ENCODE results near the gene PAPOLG. TPM values are rescaled to one million over a fixed set of nuclear protein-coding genes. Genes with fewer than 3 reads are reported as not detected.

PAPOLG gene
- total and polyA plus RNA-seq, 2 of the 13 experiments (the other 11 are each of a cell fraction or from before 2014, with no cell fraction given) = 10.1 to 10.4 TPM

DNA sequence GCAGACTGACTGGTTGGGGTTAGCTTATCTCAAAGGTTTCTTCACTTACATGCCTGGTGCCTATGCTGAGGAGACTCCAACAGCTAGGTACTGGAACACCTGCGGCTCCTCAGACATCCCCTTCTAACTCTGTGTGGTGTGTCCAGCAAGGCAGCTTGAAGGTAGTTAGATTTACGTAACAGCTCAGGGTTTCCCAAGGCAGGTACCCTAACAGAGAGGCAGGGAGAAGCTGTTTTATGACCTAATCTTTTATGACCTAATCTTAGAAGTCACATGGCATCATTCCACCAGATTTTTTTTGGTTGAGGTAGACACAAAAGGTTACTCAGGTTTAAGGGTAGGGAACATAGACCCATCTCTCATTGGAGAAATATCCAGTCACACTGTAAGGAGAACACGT is 17.4 kb upstream of the PAPOLG start:
- H3K9me3 ChIP-seq (ENCODE audit: low read length) = no peaks in the 10 kb centered on the region
- H3K79me2 ChIP-seq (ENCODE audit: insufficient read depth, low read length) = no peaks in the 10 kb centered on the region
- H3K36me3 ChIP-seq (replicated peaks in 1 of 2; ENCODE audit: control insufficient read depth in 1 of 2, insufficient read depth in 2 of 2, low read length in 2 of 2) = no peaks in the 10 kb centered on the region
- H4K20me1 ChIP-seq (ENCODE audit: insufficient read depth, low read length) = no peaks in the 10 kb centered on the region
- 64% methylated on average over 3 of the region's 3 CpGs for WGBS (ENCODE audit: low lambda C conversion rate)
- intact Hi-C loops (cut with micrococcal nuclease; ENCODE audit: unreplicated experiment) = no loop called here
- ChIA-PET CTCF (ENCODE audit: low intra/inter-chr PET ratio, low total read pairs) (no interaction called here), POLR2A (interaction anchor here (1.5 kb wide), 1 partner anchor 17 kb away, joined by 5 read pairs; no protein-coding TSS in a partner anchor)
- DNase-seq (ENCODE audit: low spot score) (no peak), ATAC-seq (no peak), FAIRE-seq (no peak)
- in situ Hi-C loops (cut with HindIII; ENCODE audit: extremely low pct_ligation_motif_present, low pct_unique_long_range_greater_than_20kb) = no loop called here
- no peak overlapping the region for H3K27ac ChIP-seq (ENCODE audit: extremely low read length, insufficient read depth, low read length)
- peaks cover 11% of the 10 kb centered on the region; the same call in 1 of the 2 replicates for H3K4me1 ChIP-seq (ENCODE audit: insufficient read depth, low read length)
- H3K4me3 ChIP-seq (replicated peaks in 1 of 3; ENCODE audit: insufficient read depth in 1 of 3, low read depth in 2 of 3, low read length in 3 of 3) = no peak overlapping the region
- H2AFZ ChIP-seq (ENCODE audit: low read length) = no peak overlapping the region
- H3K27me3 ChIP-seq (ENCODE audit: control insufficient read depth in 1 of 2, insufficient read depth in 2 of 2, low read length in 2 of 2) = peaks cover 2 to 40% of the 10 kb centered on the region in 2 experiments; a peak in 3 of 5 replicates
- no TSS peak for BruUV-seq (replicated peaks)
- H3K9ac ChIP-seq (ENCODE audit: insufficient read depth, low read depth, low read length) = no peak overlapping the region
- no peak overlapping the region for H3K4me2 ChIP-seq (ENCODE audit: low read depth, low read length)
- TF ChIP-seq NPAS2 (CRISPR knock-in tag; IDR thresholded peaks at IDR 0.05; ENCODE audit: borderline replicate concordance) = no peak
- TF ChIP-seq ATF7 (IDR thresholded peaks at IDR 0.05) = peak; percentile 38
- TF ChIP-seq ATF7 (CRISPR knock-in tag; IDR thresholded peaks at IDR 0.05) = no peak

DNA sequence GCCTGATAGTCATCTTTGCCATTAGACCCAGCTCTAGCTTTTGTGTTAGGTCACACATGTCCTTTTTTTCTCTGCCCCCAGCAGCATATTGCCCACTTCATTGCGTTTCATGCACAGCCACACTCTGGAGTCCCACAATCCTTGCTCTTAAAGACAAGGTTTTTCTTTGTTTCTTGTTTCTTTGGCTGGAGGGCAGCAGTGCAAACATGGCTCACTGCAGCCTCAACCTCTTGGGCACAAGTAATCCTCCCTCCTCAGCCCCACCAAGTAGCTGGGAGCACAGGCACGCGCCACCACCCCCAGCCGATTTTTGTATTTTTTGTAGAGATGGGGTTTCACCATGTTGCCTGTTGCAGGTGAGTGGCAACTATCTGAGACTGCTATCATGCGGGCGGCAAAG is 16.9 kb upstream of the PAPOLG start:
- CTCF ChIA-PET (ENCODE audit: low intra/inter-chr PET ratio, low total read pairs) = no interaction called here
- Histone ChIP-seq H3K79me2 (ENCODE audit: insufficient read depth, low read length) (no peaks in the 10 kb centered on the region), H3K9ac (ENCODE audit: insufficient read depth, low read depth, low read length) (no peak overlapping the region), H3K4me2 (ENCODE audit: low read depth, low read length) (no peak overlapping the region), H3K9me3 (ENCODE audit: low read length) (no peaks in the 10 kb centered on the region), H3K36me3 (replicated peaks in 1 of 2; ENCODE audit: control insufficient read depth in 1 of 2, insufficient read depth in 2 of 2, low read length in 2 of 2) (no peaks in the 10 kb centered on the region), H3K4me3 (replicated peaks in 1 of 3; ENCODE audit: insufficient read depth in 1 of 3, low read depth in 2 of 3, low read length in 3 of 3) (no peak overlapping the region), H2AFZ (ENCODE audit: low read length) (no peak overlapping the region), H4K20me1 (ENCODE audit: insufficient read depth, low read length) (no peaks in the 10 kb centered on the region), H3K4me1 (ENCODE audit: insufficient read depth, low read length) (peaks cover 11% of the 10 kb centered on the region; the same call in 1 of the 2 replicates), H3K27ac (ENCODE audit: extremely low read length, insufficient read depth, low read length) (no peak overlapping the region), H3K27me3 (ENCODE audit: control insufficient read depth in 1 of 2, insufficient read depth in 2 of 2, low read length in 2 of 2) (peaks cover 2 to 45% of the 10 kb centered on the region in 2 experiments; a peak in 3 of 5 replicates)
- intact Hi-C loops (cut with micrococcal nuclease; ENCODE audit: unreplicated experiment) (no loop called here), in situ Hi-C loops (cut with HindIII; ENCODE audit: extremely low pct_ligation_motif_present, low pct_unique_long_range_greater_than_20kb) (no loop called here)
- ATAC-seq = no peak
- POLR2A ChIA-PET = interaction anchor here (1.5 kb wide), 1 partner anchor 17 kb away, joined by 5 read pairs; no protein-coding TSS in a partner anchor
- FAIRE-seq = no peak
- no peak for DNase-seq (ENCODE audit: low spot score)
- no TSS peak for BruUV-seq (replicated peaks)
- 44% methylated on average over 6 of the region's 6 CpGs for WGBS (ENCODE audit: low lambda C conversion rate)
- TF ChIP-seq, protein P1, sequence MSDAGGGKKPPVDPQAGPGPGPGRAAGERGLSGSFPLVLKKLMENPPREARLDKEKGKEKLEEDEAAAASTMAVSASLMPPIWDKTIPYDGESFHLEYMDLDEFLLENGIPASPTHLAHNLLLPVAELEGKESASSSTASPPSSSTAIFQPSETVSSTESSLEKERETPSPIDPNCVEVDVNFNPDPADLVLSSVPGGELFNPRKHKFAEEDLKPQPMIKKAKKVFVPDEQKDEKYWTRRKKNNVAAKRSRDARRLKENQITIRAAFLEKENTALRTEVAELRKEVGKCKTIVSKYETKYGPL (CRISPR knock-in tag; IDR thresholded peaks at IDR 0.05) = no peak
- no peak for TF ChIP-seq ATF7 (IDR thresholded peaks at IDR 0.05)
- no peak for TF ChIP-seq ATF7 (CRISPR knock-in tag; IDR thresholded peaks at IDR 0.05)
- TF ChIP-seq ZNF790 (CRISPR knock-in tag; IDR thresholded peaks at IDR 0.05; ENCODE audit: borderline replicate concordance) = no peak
- TF ChIP-seq ZKSCAN5 (CRISPR knock-in tag; IDR thresholded peaks at IDR 0.05) = no peak
- no peak for TF ChIP-seq BRD4 (CRISPR knock-in tag; IDR thresholded peaks at IDR 0.05)
- TF ChIP-seq GTF2F1 (IDR thresholded peaks at IDR 0.05; ENCODE audit: low read length) = no peak
- TF ChIP-seq JDP2 (CRISPR knock-in tag; IDR thresholded peaks at IDR 0.05; ENCODE audit: borderline replicate concordance) = no peak
- TF ChIP-seq, protein P2, sequence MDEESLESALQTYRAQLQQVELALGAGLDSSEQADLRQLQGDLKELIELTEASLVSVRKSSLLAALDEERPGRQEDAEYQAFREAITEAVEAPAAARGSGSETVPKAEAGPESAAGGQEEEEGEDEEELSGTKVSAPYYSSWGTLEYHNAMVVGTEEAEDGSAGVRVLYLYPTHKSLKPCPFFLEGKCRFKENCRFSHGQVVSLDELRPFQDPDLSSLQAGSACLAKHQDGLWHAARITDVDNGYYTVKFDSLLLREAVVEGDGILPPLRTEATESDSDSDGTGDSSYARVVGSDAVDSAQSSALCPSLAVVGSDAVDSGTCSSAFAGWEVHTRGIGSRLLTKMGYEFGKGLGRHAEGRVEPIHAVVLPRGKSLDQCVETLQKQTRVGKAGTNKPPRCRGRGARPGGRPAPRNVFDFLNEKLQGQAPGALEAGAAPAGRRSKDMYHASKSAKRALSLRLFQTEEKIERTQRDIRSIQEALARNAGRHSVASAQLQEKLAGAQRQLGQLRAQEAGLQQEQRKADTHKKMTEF (CRISPR knock-in tag; IDR thresholded peaks at IDR 0.05) = no peak
- TF ChIP-seq ZNF563 (CRISPR knock-in tag; IDR thresholded peaks at IDR 0.05) = no peak
- TF ChIP-seq, protein P3, sequence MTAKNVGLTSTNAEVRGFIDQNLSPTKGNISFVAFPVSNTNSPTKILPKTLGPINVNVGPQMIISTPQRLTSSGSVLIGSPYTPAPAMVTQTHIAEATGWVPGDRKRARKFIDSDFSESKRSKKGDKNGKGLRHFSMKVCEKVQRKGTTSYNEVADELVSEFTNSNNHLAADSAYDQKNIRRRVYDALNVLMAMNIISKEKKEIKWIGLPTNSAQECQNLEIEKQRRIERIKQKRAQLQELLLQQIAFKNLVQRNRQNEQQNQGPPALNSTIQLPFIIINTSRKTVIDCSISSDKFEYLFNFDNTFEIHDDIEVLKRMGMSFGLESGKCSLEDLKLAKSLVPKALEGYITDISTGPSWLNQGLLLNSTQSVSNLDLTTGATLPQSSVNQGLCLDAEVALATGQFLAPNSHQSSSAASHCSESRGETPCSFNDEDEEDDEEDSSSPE (CRISPR knock-in tag; IDR thresholded peaks at IDR 0.05) = no peak
- TF ChIP-seq, protein P4, sequence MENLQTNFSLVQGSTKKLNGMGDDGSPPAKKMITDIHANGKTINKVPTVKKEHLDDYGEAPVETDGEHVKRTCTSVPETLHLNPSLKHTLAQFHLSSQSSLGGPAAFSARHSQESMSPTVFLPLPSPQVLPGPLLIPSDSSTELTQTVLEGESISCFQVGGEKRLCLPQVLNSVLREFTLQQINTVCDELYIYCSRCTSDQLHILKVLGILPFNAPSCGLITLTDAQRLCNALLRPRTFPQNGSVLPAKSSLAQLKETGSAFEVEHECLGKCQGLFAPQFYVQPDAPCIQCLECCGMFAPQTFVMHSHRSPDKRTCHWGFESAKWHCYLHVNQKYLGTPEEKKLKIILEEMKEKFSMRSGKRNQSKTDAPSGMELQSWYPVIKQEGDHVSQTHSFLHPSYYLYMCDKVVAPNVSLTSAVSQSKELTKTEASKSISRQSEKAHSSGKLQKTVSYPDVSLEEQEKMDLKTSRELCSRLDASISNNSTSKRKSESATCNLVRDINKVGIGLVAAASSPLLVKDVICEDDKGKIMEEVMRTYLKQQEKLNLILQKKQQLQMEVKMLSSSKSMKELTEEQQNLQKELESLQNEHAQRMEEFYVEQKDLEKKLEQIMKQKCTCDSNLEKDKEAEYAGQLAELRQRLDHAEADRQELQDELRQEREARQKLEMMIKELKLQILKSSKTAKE (CRISPR knock-in tag; IDR thresholded peaks at IDR 0.05; ENCODE audit: borderline replicate concordance) = no peak
- TF ChIP-seq GATAD2A (CRISPR knock-in tag; IDR thresholded peaks at IDR 0.05) = no peak

All from HepG2 (cell line).